Thoracic aorta (tissue), 2 donors: ENCODE data around the gene CHPF2. TPM values are rescaled to one million over a fixed set of nuclear protein-coding genes. Genes with fewer than 3 reads are reported as not detected.

ENCODE experiments used
- ATAC-seq: fragments of 150-250 bp; one replicate; pipeline ENCODE4 v1.8.0; 2017; ENCODE audit warnings: low read depth; ENCODE audit not compliant: insufficient number of reproducible peaks, low FRiP score
- DNase-seq: peaks from one replicate; pipeline ENCODE4 v3.0.0-alpha.2; 2020; ENCODE audit warnings: low spot score
- H3K27ac ChIP-seq, 2 donors: fragments of 200-600 bp; sonication (generic); 1 replicate in 1 of 2; 2 replicates in 1 of 2; pipeline ENCODE4 v1.5.1; 2016; ENCODE audit warnings: mild to moderate bottlenecking in 2 of 2, moderate library complexity in 2 of 2
- H3K27me3 ChIP-seq: fragments of 200-600 bp; sonication (generic); replicated peaks from 2 replicates; pipeline ENCODE4 v1.6.0; 2016; ENCODE audit warnings: mild to moderate bottlenecking; ENCODE audit not compliant: insufficient read depth
- H3K36me3 ChIP-seq: fragments of 200-600 bp; sonication (generic); one replicate; pipeline ENCODE4 v1.5.1; 2016
- H3K4me1 ChIP-seq, 2 donors: fragments of 200-600 bp; sonication (generic); 1 replicate in 1 of 2; 2 replicates in 1 of 2; pipeline versions ENCODE4 v1.5.1 to v1.6.0; 2016; ENCODE audit warnings: low read depth in 2 of 2, mild to moderate bottlenecking in 1 of 2; ENCODE audit not compliant: control insufficient read depth in 1 of 2
- H3K4me3 ChIP-seq: fragments of 200-600 bp; sonication (generic); 2 replicates; pipeline ENCODE4 v1.5.1; 2016; ENCODE audit warnings: mild to moderate bottlenecking
- H3K9me3 ChIP-seq: fragments of 200-600 bp; sonication (generic); 2 replicates; pipeline ENCODE4 v1.5.1; 2016
- total RNA-seq, 2 donors: library from RNA; depleted of rRNA; stranded (reverse); fragments of >200 nt; gene quantifications; one replicate each; pipeline versions ENCODE4 v1.1.0 to v1.2.3, GENCODE V29; 2016
- TF ChIP-seq, protein P1 (sequence below): fragments of 200-600 bp; sonication (generic); IDR thresholded peaks from one replicate; pipeline ENCODE4 v1.5.1; 2019; ENCODE audit warnings: antibody characterized with exemption

The CHPF2 gene, protein sequence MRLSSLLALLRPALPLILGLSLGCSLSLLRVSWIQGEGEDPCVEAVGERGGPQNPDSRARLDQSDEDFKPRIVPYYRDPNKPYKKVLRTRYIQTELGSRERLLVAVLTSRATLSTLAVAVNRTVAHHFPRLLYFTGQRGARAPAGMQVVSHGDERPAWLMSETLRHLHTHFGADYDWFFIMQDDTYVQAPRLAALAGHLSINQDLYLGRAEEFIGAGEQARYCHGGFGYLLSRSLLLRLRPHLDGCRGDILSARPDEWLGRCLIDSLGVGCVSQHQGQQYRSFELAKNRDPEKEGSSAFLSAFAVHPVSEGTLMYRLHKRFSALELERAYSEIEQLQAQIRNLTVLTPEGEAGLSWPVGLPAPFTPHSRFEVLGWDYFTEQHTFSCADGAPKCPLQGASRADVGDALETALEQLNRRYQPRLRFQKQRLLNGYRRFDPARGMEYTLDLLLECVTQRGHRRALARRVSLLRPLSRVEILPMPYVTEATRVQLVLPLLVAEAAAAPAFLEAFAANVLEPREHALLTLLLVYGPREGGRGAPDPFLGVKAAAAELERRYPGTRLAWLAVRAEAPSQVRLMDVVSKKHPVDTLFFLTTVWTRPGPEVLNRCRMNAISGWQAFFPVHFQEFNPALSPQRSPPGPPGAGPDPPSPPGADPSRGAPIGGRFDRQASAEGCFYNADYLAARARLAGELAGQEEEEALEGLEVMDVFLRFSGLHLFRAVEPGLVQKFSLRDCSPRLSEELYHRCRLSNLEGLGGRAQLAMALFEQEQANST
- total RNA-seq: 10 to 100 TPM; 78.9 to 85.3 TPM

DNA sequence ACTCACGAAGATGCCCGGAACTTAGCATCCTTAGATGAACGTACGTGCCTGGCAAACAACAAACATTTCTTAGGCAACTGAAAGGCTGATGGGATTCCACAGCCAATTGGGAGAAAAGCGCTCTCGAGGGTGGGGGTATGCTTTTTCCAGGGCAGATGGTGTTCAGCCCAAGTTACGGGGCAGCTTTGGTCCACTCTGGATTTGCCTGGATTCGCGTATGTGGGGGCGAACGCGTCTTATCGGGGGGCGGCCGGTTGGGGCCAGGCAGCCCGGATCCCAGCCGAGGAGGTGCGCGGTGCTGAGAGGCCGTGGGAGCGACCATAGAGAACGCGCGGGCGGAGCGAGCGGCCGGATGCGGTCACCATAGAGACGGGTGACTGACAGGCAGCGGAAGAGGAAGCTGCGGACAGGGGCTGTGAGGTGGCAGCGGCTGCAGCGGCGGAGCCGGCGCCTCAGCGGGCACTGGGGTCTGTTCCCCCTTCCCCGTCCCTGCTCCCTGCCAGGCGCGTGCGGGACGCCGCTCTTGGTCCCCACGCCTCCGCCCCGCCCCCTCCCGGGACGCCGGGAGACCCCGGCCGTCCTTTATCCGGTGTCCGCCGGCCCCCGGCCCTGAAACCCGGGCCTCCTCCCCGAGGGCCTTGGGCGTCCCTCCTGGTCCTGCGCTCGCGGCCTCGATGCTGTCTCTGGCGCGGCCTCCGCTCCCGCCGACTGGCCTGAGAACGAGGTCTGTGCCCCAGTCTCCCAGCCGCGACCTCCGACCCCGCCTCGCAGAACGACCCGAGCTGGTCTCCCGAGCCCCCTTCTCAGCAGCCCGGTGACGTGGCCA is at the start of gene CHPF2:
CHPF2 (plus strand) TSS at position 393 of the 826 bp plus-strand sequence. CDS start 1,529 bp downstream, outside the sequence.
- ATAC-seq (peak; percentile 83), DNase-seq (peak; percentile 77)
- peak within 1 kb of the TSS; percentile 95 for H3K4me3 ChIP-seq
- peaks cover 21% of the 10 kb centered on the region for H3K36me3 ChIP-seq
- TF ChIP-seq, protein P1, sequence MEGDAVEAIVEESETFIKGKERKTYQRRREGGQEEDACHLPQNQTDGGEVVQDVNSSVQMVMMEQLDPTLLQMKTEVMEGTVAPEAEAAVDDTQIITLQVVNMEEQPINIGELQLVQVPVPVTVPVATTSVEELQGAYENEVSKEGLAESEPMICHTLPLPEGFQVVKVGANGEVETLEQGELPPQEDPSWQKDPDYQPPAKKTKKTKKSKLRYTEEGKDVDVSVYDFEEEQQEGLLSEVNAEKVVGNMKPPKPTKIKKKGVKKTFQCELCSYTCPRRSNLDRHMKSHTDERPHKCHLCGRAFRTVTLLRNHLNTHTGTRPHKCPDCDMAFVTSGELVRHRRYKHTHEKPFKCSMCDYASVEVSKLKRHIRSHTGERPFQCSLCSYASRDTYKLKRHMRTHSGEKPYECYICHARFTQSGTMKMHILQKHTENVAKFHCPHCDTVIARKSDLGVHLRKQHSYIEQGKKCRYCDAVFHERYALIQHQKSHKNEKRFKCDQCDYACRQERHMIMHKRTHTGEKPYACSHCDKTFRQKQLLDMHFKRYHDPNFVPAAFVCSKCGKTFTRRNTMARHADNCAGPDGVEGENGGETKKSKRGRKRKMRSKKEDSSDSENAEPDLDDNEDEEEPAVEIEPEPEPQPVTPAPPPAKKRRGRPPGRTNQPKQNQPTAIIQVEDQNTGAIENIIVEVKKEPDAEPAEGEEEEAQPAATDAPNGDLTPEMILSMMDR: no peak
- H3K4me1 ChIP-seq: peaks cover 12 to 34% of the 10 kb centered on the region in 2 donors
- peak within 1 kb of the TSS; percentile 90 to 93 for H3K27ac ChIP-seq
- H3K27me3 ChIP-seq: no peaks in the 10 kb centered on the region
- no peaks in the 10 kb centered on the region for H3K9me3 ChIP-seq

DNA sequence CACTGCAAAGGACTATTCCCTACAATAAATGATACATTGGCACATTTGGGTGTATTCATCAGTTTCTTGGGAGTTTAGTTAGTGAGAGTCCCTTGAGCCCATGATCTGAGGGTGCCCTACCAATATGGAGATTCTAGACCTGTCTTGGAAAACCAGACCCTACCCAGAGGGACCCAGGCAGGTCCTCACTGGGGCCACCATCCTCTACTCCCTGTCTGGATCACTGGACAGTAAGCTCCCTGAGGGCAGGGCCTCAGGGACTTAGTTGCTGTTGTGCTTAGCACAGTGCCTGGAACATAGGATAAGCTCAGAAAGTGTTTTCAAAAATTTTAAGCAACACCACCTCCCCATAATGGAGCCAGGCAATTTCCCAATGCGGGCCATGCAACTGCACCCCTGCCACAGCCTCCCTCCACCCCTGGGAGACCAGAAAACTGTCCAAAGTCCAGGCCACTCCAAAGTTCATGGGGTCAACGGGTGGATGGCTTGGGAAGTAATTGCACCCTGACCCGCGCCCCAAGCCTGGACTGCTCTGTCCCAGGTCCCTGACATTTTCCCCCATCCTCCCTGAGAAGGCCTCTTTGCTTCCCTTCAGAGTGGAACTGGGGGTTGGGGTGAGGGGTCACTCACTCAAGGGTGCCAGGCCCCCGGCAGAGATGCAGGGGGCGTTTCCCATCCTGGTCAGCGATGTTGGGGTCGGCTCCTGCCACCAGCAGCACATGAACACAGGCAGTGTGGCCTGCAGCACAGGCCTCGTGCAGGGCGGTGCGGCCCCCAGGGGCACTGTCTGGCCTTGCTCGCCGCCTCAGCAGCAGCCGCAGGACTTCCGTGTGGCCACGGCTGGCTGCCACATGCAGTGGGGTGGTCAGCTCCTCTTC is 46.3 kb upstream of the CHPF2 start:
- H3K27me3 ChIP-seq: no peaks in the 10 kb centered on the region
- no peaks in the 10 kb centered on the region for H3K4me1 ChIP-seq
- DNase-seq (no peak), ATAC-seq (no peak)
- no peaks in the 10 kb centered on the region for H3K9me3 ChIP-seq
- TF ChIP-seq, protein P1: no peak
- no peaks in the 10 kb centered on the region for H3K36me3 ChIP-seq
- no peak overlapping the region for H3K27ac ChIP-seq
- H3K4me3 ChIP-seq: no peak overlapping the region

DNA sequence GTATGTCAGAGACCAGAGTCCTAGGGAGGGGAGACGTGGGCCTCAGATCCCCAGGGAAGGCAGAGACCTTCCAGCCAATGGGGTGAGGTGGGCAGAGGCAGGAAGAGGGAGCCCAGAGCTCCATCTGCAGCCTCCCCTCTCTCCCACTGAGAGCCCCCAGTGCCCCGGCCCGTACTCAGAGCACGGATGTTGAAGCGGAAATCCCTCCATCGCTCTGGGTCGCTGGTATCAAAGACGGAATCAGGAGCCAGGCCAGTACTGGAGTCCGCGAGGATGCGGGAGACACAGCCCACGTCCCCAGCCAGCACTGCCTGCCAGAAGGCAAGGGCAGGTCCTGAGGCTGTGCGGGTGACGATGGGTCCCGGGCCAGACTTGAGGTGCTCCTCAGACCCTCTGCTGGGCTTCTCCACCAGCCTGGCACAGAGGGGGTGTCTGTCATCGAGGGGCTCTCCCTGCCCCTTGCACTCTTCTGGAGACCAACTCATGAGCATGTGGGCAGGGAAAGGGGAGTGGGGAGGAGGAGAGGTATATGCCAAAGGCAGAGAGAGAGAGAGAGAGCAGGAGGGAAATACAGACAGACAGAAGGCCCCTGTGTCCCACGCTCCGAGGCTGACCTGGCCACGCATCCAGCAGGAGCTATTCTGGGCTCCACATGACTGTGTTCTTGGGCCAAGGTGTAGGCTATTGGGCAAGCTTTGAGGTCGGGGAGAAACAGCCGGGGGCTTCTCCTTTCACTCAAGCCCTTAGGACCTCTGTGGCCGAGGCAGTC is 45.5 kb upstream of the CHPF2 start, which contains the start of gene ASB10:
ASB10 (minus strand) TSS at position 611 of the 769 bp plus-strand sequence; CDS start at position 491, 120 bp downstream.
- DNase-seq (no peak), ATAC-seq (no peak)
- H3K4me3 ChIP-seq: no peak within 1 kb of the TSS

More for the DNA sequence above, 45.5 kb upstream of the CHPF2 start, which contains the start of gene ASB10:
- H3K27me3 ChIP-seq: no peaks in the 10 kb centered on the region
- no peaks in the 10 kb centered on the region for H3K9me3 ChIP-seq
- no peaks in the 10 kb centered on the region for H3K36me3 ChIP-seq
- TF ChIP-seq, protein P1: no peak
- H3K4me1 ChIP-seq: no peaks in the 10 kb centered on the region
- H3K27ac ChIP-seq: no peak within 1 kb of the TSS
